ENCODE results near the gene PSORS1C1.

The PSORS1C1 gene

GRCh38 chr6:31128093-31128676 is 13.6 kb downstream of the PSORS1C1 start:
- TF ChIP-seq CTCF (IDR thresholded peaks at IDR 0.05) = peak; percentile 92
- Histone ChIP-seq H2AFZ (peak overlapping the region; percentile 80), H3K4me2 (ENCODE audit: low read length) (no peak overlapping the region), H3K27me3 (ENCODE audit: control insufficient read depth, insufficient read depth, low read length) (no peaks in the 10 kb centered on the region), H3K4me3 (ENCODE audit: low read depth, low read length) (no peak overlapping the region), H3K36me3 (ENCODE audit: control insufficient read depth, insufficient read depth, low read length) (no peaks in the 10 kb centered on the region), H3K27ac (no peak overlapping the region), H3K9ac (no peak overlapping the region), H3K9me3 (ENCODE audit: control insufficient read depth, low read length) (no peaks in the 10 kb centered on the region), H3K4me1 (peaks cover 26% of the 10 kb centered on the region), H3K79me2 (peaks cover 4% of the 10 kb centered on the region)

- H3K27me3 ChIP-seq (ENCODE audit: control insufficient read depth, insufficient read depth, low read length) = no peaks in the 10 kb centered on the region
- peaks cover 4% of the 10 kb centered on the region for H3K79me2 ChIP-seq
- H3K9ac ChIP-seq = no peak overlapping the region
- peaks cover 18% of the 10 kb centered on the region for H3K4me1 ChIP-seq
- H3K27ac ChIP-seq = no peak overlapping the region
- H3K9me3 ChIP-seq (ENCODE audit: control insufficient read depth, low read length) = no peaks in the 10 kb centered on the region
- no peaks in the 10 kb centered on the region for H3K36me3 ChIP-seq (ENCODE audit: control insufficient read depth, insufficient read depth, low read length)
- H3K4me3 ChIP-seq (ENCODE audit: low read depth, low read length) = no peak overlapping the region
- H3K4me2 ChIP-seq (ENCODE audit: low read length) = no peak overlapping the region
- H2AFZ ChIP-seq = no peak overlapping the region
- no peak for TF ChIP-seq CTCF (IDR thresholded peaks at IDR 0.05)
Measured at GRCh38 chr6:31129130-31129529, 14.5 kb downstream of the PSORS1C1 start.

GRCh38 chr6:31130751-31131150 is 16.2 kb downstream of the PSORS1C1 start:
- no peak overlapping the region for H3K9ac ChIP-seq
- H3K4me2 ChIP-seq (ENCODE audit: low read length) = no peak overlapping the region
- H2AFZ ChIP-seq = no peak overlapping the region
- peaks cover 4% of the 10 kb centered on the region for H3K79me2 ChIP-seq
- H3K9me3 ChIP-seq (ENCODE audit: control insufficient read depth, low read length) = no peaks in the 10 kb centered on the region
- TF ChIP-seq CTCF (IDR thresholded peaks at IDR 0.05) = no peak
- H3K27ac ChIP-seq = no peak overlapping the region
- H3K4me1 ChIP-seq = peaks cover 9% of the 10 kb centered on the region
- no peaks in the 10 kb centered on the region for H3K27me3 ChIP-seq (ENCODE audit: control insufficient read depth, insufficient read depth, low read length)
- H3K4me3 ChIP-seq (ENCODE audit: low read depth, low read length) = no peak overlapping the region
- H3K36me3 ChIP-seq (ENCODE audit: control insufficient read depth, insufficient read depth, low read length) = no peaks in the 10 kb centered on the region

GRCh38 chr6:31131595-31131994 is 17.0 kb downstream of the PSORS1C1 start:
- TF ChIP-seq CTCF (IDR thresholded peaks at IDR 0.05) = no peak
- Histone ChIP-seq H3K27ac (no peak overlapping the region), H3K4me1 (peaks cover 7% of the 10 kb centered on the region), H2AFZ (no peak overlapping the region), H3K9ac (no peak overlapping the region), H3K79me2 (peaks cover 4% of the 10 kb centered on the region), H3K27me3 (ENCODE audit: control insufficient read depth, insufficient read depth, low read length) (no peaks in the 10 kb centered on the region), H3K4me3 (ENCODE audit: low read depth, low read length) (no peak overlapping the region), H3K4me2 (ENCODE audit: low read length) (no peak overlapping the region), H3K9me3 (ENCODE audit: control insufficient read depth, low read length) (no peaks in the 10 kb centered on the region), H3K36me3 (ENCODE audit: control insufficient read depth, insufficient read depth, low read length) (no peaks in the 10 kb centered on the region)

GRCh38 chr6:31132806-31133205 is 18.2 kb downstream of the PSORS1C1 start:
- TF ChIP-seq CTCF (IDR thresholded peaks at IDR 0.05) = no peak
- Histone ChIP-seq H3K4me2 (ENCODE audit: low read length) (no peak overlapping the region), H3K36me3 (ENCODE audit: control insufficient read depth, insufficient read depth, low read length) (no peaks in the 10 kb centered on the region), H3K27ac (no peak overlapping the region), H3K4me3 (ENCODE audit: low read depth, low read length) (no peak overlapping the region), H3K79me2 (peaks cover 2% of the 10 kb centered on the region), H3K27me3 (ENCODE audit: control insufficient read depth, insufficient read depth, low read length) (no peaks in the 10 kb centered on the region), H2AFZ (no peak overlapping the region), H3K9ac (no peak overlapping the region), H3K4me1 (peaks cover 6% of the 10 kb centered on the region), H3K9me3 (ENCODE audit: control insufficient read depth, low read length) (no peaks in the 10 kb centered on the region)

Data from parathyroid adenoma (tissue), 2 donors.